ENCODE data around the gene METTL9.
"Not testable (repeated sequence)": the region's sequence is repeated elsewhere in the genome, so short reads cannot be mapped to it uniquely, and the experiment has no call there.

METTL9 gene

DNA sequence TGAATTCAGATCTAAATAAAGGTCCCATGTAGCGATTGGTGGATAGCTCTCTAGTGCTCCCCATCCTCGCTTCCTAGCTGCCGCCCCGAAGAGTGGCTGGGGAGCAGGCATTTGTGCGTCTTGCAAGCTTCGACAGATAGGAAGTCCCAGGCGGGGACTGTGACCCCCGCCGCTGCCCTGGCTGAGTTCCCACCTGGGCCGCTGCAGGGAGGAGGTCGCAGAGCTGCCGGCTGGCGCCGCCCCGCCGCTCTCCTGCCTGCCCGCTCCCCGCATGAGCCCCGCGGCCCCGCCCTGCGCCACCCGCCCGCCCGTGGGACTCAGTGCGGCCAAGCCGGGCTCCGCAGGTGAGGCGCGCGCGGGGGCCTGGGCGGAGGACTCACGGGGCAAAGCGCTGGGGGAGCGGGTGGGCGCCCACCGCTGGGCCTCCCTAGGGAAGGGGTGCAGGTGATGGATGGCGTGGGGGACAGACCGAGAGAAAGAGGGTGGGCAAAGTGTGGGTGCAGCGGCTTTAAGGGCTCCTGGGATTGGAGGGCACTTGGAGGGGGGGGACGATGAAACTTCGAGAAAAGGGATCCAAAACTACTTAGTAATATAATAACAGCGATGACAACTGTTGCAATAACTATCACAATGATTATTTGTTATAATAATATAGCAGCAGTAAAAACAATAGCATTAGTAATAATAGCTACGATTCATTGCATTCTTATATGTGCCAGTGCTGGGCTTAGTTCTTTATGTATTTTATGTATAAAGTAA lies 64.7 kb downstream of the METTL9 start, which contains the start of gene OTOA:
Gene OTOA, plus strand, starts transcription at position 80 of the 759 bp plus-strand sequence. CDS start 14,547 bp downstream, outside the sequence.
- DNase-seq (ENCODE audit: low read depth in 2 of 2) = peak in 1 of 2 donors; percentile 17

DNA sequence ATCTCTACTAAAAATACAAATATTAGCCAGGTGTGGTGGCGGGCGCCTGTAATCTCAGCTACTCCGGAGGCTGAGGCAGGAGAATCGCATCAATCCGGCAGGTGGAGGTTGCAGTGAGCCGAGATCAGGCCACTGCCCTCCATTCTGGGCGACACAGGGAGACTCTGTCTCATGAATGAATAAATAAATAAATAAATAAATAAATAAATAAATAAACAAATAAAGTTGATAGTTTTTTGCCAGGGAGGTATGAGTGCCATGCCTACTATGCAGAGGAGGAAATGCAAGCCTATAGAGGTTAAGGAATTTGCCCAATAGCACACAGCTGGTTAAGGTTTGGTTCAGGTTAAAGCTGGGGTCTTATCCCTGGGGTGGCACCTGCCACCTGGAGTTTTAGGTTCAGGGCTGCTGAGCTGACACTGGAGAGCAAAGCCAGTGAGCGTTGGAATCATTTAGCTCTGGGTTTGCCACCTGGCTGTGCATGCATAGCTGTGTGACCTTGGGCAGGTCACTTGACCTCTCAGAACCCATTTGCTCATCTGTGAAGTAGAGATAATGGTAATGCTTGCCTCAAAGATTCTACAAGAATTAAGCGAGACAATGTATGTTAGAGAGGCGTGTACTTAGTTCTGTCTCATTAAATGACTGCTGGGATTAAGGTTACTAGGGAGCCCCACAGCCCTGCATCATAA lies 65.6 kb downstream of the METTL9 start:
- no peak for DNase-seq (ENCODE audit: low read depth in 2 of 2)

DNA sequence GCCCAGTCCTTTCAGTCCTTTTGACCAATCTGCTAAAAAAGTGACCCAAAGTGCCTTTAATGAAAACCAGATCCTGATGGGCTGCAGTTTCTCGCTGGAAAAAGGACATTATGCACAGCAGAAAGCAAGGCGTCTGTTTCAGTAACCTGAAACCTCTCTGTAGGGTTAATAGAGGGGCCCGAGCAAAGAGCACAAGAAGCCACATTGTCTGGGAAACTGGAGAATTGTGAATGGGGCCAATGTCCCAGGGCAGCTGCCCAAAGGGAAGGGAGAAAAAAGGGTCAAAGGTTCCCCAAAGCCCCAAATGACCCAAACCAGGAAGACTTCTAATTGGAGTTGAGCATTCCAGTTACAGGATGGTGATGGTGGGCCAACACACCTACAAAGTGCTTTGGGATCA lies 67.4 kb downstream of the METTL9 start:
- no peak for DNase-seq (ENCODE audit: low read depth in 2 of 2)

DNA sequence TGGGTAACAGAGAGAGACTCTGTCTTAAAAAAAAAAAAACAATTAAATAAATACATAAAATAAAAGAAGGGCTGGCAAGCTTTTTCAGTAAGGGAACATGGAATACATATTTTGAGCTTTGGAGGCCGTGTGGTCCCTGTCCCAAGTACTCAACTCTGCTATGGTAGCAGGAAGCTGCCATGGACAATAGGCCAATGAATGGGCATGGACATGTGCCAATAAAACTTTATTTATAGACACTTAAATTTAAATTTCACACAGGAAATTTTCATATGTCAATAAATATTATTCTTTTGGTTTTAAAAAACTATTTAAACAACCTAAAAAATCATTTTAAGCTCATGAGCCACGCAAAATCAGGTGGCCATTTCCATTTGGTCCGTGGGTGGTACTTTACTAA lies 68.2 kb downstream of the METTL9 start:
- no peak for DNase-seq (ENCODE audit: low read depth in 2 of 2)

DNA sequence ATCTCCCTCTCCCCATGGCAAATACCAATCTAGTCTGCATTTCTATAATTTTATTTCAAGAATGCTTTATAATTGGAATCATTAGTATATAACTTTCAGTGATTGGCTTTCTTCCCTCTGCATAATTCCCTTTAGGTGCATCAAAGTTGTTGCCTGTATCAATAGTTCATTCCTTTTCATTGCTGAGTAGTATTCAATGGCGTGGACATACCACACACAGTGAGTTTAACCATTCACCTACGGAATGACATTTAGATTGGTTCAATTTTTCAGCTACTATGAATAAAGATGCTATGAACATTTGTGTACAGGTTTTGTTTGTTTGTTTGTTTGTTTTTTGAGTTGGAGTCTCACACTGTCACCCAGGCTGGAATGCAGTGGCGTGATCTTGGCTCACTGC lies 74.1 kb downstream of the METTL9 start:
- DNase-seq (ENCODE audit: low read depth in 2 of 2) = no peak

DNA sequence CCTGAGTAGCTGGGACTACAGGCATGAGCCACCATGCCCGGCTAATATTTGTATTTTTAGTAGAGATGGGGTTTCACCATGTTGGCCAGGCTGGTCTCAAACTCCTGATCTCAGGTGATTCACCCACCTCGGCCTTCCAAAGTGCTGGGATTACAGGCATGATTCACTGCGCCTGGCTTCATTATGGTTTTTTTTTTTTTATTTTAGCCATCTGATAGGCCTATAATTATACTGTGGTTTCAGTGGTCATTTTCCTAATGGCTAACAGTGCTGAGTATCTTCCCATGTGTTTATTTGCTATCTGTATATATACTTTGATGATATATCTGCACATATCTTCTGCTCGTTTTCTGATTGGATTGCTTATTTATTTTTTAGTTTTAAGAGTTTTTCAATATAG lies 75.1 kb downstream of the METTL9 start:
- DNase-seq (ENCODE audit: low read depth in 2 of 2) = not testable (repeated sequence)

DNA sequence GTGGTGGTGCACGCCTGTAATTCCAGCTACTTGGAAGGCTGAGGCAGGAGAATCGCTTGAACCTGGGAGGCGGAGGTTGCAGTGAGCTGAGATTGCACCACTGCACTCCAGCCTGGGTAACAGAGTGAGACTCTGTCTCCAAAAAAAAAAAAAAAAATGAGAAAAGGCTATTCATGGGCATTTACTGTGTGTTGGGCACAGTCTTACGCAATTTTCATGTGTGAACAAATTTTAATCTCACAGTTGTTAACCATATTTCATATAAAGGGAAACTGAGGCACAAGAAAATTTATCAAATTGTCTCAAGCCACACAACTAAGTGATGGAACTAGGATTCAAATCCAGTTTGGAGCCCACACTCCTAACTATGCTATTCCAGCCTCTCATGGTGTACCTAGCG lies 81.3 kb downstream of the METTL9 start:
- DNase-seq (ENCODE audit: low read depth in 2 of 2) = not testable (repeated sequence)

DNA sequence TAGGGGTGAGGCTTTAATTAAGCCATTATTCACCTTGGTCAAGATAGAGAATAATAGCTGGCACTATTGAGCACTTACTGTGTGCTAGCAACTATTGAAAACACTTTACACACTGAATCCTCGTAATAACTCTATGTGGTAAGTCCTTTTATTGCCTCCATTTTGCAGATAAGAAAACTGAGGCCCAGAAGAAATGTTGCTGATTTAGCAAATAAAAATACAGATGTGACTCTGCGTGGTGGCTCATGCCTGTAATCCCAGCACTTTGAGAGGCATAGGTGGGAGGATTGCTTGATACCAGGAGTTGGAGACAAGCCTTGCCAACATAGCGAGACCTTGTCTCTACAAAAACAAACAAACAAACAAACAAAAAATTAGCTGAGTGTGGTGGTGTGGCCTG lies 83.8 kb downstream of the METTL9 start:
- no peak for DNase-seq (ENCODE audit: low read depth in 2 of 2)

DNA sequence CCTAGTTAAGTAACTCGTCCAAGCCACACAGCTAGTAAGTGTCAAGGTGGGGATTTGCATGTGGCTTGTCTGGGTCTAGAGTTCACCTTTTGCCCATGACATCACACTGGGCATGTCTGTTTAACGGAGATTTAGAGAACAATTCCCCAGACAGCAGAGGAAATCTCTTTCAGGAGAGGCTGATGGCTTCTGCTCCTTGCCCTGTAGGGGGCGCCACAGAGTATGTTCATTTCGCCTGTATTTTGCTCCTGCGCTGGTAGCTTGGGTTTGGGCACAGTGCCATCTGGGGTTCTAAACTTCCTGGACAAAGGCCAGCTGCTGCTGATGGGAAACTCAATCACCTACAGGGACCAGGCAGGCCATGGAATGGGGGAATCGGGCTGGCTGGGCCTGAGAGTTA lies 84.8 kb downstream of the METTL9 start:
- DNase-seq (ENCODE audit: low read depth in 2 of 2) = peak; percentile 2 to 22

DNA sequence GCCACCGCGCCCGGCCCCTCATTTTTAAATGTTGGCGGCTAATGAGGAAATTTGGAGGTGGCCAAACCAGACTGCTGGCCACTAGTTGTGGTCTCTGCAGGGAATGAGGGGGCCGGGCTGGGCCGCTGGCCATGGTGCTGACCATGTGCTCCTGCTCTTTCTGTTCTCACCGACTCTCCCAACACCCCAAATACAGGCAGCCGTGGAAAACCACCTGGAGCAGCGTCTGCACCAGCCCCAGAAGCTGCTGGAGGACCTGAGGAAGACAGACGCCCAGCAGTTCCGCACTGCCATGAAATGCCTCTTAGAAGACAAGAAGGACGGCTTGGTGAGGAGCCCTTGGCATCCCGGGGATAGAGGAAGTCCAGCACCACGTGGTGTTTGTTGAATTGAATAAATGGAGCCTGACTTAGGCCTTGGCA lies 85.7 kb downstream of the METTL9 start:
- no peak for DNase-seq (ENCODE audit: low read depth in 2 of 2)

DNA sequence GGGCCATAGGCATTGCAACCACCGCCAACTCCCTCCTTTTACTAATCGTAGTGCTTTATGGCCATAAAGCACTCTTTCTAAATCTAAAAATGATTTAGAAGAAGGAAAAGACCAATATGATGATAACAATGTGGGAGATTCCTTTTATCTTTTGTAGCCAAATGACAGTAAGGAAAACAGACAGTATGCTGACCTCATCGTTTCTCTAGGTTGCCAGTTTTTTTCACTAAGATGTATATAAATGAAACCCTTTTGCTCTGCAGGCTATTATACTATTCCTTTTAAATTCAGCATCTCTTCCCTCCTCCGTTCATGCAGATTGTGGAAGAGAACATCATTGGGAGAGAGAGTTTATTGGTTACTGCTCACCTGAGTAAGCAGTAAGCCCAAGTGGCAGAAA lies 89.7 kb downstream of the METTL9 start:
- no peak for DNase-seq (ENCODE audit: low read depth in 2 of 2)

DNA sequence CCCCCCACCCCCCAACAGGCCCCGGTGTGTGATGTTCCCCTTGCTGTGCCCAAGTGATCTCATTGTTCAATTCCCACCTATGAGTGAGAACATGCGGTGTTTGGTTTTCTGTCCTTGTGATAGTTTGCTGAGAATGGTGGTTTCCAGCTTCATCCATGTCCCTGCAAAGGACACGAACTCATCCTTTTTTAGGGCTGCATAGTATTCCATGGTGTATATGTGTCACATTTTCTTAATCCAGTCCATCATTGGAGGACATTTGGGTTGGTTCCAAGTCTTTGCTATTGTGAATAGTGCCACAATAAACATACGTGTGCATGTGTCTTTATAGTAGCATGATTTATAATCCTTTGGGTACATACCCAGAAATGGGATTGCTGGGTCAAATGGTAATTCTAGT lies 91.6 kb downstream of the METTL9 start:
- not testable (repeated sequence) for DNase-seq (ENCODE audit: low read depth in 2 of 2)

DNA sequence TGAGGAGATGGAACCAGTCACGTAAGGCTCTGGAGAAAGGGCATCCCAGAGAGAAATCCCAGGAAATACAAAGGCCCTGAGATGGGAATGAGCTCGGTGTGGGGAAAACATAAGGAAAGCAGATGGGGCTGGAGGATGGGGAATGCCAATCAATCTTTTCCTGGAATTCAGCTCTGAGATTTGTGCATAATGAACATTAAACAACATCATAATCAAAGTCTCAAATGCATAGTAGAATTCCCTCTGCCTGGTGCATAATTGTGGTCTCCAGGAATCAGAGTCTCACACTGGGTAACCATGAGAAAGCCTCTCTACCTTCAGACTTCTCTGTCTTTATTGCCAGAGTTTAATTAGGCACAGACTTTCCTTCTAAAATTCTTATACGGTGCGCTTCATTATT lies 95.2 kb downstream of the METTL9 start:
- DNase-seq (ENCODE audit: low read depth in 2 of 2) = no peak

DNA sequence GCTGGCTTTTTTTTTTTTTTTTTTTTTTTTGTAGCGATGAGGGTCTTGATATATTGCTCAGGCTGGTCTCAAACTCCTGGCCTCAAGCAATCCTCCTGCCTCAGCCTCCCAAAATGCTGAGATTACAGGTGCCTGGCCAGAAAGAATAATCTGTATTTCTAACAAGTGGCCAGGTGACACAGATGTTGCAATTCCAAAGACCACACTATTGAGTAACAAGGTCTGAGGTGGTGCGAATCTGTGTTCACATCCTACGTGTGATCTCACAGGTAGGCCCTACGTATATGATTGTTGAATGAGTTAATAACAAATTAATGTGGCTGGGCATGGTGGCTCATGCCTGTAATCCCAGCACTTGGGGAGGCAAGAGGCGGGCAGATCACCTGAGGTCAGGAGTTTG lies 97.7 kb downstream of the METTL9 start:
- DNase-seq (ENCODE audit: low read depth in 2 of 2) = no peak

DNA sequence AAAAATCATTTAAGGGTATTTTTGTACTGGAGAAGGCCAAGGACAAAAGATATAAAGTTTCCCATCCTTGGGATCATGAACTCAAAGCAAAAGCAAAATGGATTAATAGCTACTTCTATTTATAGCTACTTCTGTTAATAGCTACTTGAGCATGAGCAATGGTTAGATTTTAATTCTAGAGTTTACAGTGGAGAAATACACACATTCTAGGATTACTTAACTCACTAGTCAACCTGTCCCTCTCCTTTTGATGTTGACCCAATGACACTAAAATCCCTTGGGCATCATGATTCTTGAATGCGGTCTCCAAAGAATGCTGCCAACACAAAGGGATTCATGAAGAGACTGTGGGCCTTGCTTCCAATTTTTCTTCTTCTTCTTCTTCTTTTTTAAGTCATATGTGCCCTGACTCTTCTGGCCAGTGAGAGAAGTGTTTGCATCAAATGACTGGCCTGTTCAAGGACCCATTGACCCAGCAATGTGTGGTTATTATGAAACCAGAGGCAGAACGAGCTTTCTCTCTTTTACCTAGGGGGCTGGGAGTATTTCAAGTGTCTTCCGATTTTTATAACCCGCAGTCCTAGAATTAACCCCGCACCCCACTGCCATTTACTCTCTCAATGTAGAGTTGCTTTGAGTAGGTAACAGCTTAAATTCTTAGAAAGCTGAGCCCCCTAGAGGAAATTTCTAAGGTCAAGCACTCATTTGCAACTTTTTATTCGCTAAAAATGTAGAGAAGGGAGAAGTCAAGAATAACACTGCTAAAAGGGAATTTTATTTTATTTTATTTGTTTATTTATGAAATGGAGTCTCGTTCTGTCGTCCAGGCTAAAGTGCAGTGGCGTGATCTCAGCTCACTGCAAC lies 99.0 kb downstream of the METTL9 start:
- no peak for DNase-seq (ENCODE audit: low read depth in 2 of 2)

DNA sequence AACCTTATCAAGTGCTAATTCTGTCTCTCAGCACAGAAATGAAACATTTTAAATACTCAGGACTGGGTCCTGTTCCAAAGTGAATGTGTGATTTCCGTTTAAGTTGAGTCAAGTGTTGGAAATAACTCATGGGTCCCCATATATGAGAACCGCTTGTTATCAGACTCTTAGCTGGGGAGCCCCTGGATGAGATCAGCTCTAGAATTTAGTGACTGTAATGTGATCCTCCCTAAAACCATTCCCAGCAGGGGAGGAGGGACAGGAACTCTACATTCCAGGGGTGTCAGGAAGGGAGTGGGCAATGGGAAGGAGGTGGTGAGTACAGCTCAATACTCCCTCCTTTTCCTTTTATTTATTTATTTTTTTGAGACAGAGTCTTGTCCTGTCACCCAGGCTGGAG lies 101.9 kb downstream of the METTL9 start:
- no peak for DNase-seq (ENCODE audit: low read depth in 2 of 2)

DNA sequence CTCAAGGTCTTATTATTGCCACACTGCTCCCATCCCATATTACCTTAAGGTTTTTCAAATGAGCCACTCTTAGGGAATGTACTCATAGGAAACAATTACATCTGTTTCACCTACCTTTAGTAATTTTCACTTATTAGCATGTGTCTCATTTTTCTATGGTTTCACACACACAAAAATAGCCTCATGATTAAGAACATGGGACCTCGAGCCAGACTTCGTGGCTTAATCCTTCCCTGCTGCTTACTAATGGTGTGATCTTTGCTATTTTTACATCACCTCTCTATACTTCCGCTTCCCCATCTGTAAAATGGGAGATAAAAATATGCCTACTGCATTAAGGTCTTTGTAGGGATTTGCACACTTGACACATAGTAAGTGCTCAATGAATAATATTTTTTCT lies 102.9 kb downstream of the METTL9 start:
- DNase-seq (ENCODE audit: low read depth in 2 of 2) = no peak

DNA sequence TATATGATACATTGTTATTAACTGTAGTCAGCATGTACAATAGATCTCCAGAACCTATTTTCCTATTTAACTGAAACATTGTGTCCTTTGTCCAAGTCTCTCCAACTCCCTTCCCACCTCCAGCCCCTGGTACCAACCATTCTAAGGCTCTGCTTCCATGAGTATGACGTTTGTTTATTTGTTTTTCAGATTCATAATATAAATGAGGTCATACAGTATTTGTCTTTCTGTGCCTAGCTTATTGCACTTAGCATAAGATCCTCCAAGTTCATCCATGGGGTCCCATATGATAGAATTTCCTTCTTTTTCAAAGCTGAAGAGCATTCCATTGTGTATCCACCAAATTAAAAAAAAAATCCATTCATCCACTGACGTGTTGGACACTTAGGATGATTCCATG lies 103.8 kb downstream of the METTL9 start:
- DNase-seq (ENCODE audit: low read depth in 2 of 2) = no peak

DNA sequence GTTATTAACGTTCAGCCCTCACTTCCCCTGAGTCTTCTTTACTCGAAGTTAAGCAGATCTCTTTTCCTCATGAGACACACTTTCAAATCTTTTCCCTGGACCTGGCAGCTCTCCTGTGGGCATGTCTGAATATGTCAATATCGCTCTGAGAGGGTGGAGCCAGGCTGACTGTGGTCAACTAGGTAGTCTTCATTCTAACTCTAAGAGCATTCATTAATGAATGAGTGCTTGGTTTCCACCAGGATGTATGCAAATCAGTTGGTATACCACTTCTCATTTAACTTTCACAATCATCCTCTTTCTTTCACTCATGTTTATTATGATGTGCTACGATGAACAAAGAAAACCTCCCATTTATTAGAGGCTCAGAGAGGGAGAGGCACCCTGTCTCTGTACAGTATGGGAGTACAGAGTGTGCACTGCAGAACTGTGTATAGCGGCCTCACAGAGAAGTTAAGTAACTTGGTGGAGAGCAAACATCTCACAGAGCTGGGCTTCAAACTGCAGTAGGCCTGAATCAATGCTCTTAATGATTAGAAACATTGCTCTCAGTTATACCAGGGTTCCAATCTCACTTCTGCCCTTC lies 104.3 kb downstream of the METTL9 start:
- DNase-seq (ENCODE audit: low read depth in 2 of 2) = no peak

DNA sequence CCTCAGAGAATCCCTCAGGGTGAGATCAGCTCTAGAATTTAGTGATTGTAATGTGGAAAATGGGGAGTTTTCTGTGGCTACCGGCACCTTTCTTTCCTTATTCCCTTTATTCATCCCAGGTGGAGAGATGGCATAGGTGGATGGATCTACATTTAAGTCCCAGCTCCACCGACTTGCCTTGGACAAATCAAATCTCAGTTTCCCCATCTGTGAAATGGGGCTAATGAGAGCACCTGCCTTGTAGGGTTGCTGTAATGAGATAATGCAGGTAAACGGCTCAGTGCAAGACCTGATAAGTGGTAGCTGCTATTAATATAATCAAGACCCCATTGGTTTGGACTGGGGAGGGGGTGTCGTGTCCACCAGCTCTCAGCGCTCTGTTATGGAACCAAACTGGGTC lies 104.9 kb downstream of the METTL9 start:
- no peak for DNase-seq (ENCODE audit: low read depth in 2 of 2)

DNA sequence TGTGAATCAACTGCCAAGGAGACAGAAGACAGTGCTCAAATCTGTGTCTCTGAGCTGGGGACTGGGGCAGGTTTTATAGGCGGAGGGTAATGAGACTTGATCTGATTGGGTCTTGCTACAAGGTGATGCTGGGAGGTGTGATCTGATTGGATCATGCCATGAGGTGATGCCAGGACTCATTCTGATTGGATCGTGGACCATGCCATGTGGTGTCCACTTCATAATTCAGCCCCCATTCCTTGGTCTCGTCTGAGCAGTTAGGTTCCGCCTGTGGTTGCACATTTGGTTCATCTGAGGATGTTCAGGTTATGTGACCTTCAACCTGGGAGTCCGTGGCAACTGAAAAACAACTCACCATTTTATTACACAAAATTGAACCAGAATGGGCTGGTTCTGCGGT lies 105.4 kb downstream of the METTL9 start:
- DNase-seq (ENCODE audit: low read depth in 2 of 2) = no peak
